Activated CD4-positive, CD25-positive, alpha-beta regulatory T cell treated with anti-CD3 and anti-CD28 coated beads, Interleukin-2, amount 50 U/mL, for 24 hours (primary cell): Measurements from ENCODE around the gene C10orf90.

Experiments
- ATAC-seq, 2 donors: fragments of 150-1000 bp; cut with Tn5 transposase; one replicate each; pipeline ENCODE4 v1.10.0; 2021; ENCODE audit warnings: mild to moderate bottlenecking in 1 of 2, moderate library complexity in 1 of 2

C10orf90 gene

GRCh38 chr10:126499744-126500143, 170.7 kb downstream of the C10orf90 start:
- ATAC-seq, result no peak

- ATAC-seq, result no peak
Measured at GRCh38 chr10:126497672-126498071, 172.8 kb downstream of the C10orf90 start.

GRCh38 chr10:126496771-126497545, 173.5 kb downstream of the C10orf90 start:
- ATAC-seq, result no peak

GRCh38 chr10:126491476-126491875, 179.0 kb downstream of the C10orf90 start:
- ATAC-seq, result no peak

GRCh38 chr10:126481181-126481580, 189.3 kb downstream of the C10orf90 start:
- ATAC-seq, result no peak

- ATAC-seq, result no peak
Measured at GRCh38 chr10:126480648-126481047, 189.8 kb downstream of the C10orf90 start.

- no peak for ATAC-seq
Measured at GRCh38 chr10:126479280-126479895, 191.1 kb downstream of the C10orf90 start.

- no peak for ATAC-seq
Measured at GRCh38 chr10:126478546-126478945, 191.9 kb downstream of the C10orf90 start.

GRCh38 chr10:126476246-126476645, 194.2 kb downstream of the C10orf90 start:
- ATAC-seq, result no peak

- ATAC-seq, result no peak
Measured at GRCh38 chr10:126475074-126475691, 195.3 kb downstream of the C10orf90 start.

GRCh38 chr10:126474031-126474430, 196.5 kb downstream of the C10orf90 start:
- ATAC-seq, result no peak

- ATAC-seq, result no peak
Measured at GRCh38 chr10:126470991-126471390, 199.5 kb downstream of the C10orf90 start.

- no peak for ATAC-seq
Measured at GRCh38 chr10:126469692-126470091, 200.8 kb downstream of the C10orf90 start.

GRCh38 chr10:126468876-126469643, 201.4 kb downstream of the C10orf90 start:
- ATAC-seq, result peak; percentile 58 to 61

- no peak for ATAC-seq
Measured at GRCh38 chr10:126468467-126468866, 202.0 kb downstream of the C10orf90 start.

- no peak for ATAC-seq
Measured at GRCh38 chr10:126465771-126466170, 204.7 kb downstream of the C10orf90 start.

- ATAC-seq, result no peak
Measured at GRCh38 chr10:126463286-126463685, 207.2 kb downstream of the C10orf90 start.

- no peak for ATAC-seq
Measured at GRCh38 chr10:126461289-126461940, 209.1 kb downstream of the C10orf90 start.

- ATAC-seq, result peak in 1 of 2 donors; percentile 59
Measured at GRCh38 chr10:126459878-126460481, 210.5 kb downstream of the C10orf90 start.

- no peak for ATAC-seq
Measured at GRCh38 chr10:126459032-126459831, 211.3 kb downstream of the C10orf90 start.

GRCh38 chr10:126458466-126458865, 212.0 kb downstream of the C10orf90 start:
- no peak for ATAC-seq
